HG03439 (cell line): ENCODE data around the gene GSG1L.

Experiments
- ATAC-seq: cut with Tn5 transposase; IDR thresholded peaks from one replicate; pipeline ENCODE4 v1.9.1; 2021; ENCODE audit warnings: mild to moderate bottlenecking, moderate library complexity; ENCODE audit not compliant: unreplicated experiment

The GSG1L gene

DNA sequence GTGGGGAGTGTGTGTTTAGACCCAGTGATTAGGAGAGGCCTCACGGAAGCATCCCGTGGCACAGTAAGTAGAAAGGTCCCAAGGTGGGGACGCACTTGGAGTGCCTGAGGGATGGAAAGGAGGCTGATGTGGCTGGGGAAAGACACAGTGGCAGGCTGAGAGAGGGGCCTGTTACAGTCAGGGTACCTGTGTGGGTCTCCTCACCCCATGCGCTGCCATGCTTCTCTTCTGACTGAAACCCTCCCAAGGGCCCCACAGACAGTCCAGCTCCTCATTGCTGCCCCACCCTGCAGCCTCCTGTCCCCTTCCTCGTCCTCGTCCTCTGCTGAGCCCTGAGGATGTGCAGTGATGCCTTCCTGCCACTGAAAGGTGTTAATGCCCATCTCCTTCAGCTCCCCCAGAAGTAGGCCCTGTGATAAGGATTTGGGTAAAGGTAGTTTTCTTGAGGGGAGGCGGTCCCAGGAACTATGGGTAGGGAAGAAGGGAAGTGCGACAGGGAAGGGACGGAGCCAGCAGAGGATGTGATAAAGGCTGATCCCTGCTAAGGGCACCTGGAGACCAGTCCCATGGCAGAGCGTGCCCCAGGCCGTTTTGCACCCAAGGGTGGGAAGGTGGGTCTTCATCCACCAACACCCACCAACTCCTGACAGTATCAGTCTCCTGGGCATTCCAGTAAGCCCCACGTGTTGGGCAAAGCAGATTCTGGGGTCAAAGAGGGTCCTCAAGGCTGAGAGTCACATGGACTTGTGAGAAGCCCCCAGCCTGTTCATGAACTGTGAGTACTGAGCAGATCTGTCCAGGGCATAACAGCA, 237.2 kb downstream of the GSG1L start:
- no peak for ATAC-seq

GRCh38 chr16:27824786-27825185, 238.7 kb downstream of the GSG1L start:
- ATAC-seq: no peak

DNA sequence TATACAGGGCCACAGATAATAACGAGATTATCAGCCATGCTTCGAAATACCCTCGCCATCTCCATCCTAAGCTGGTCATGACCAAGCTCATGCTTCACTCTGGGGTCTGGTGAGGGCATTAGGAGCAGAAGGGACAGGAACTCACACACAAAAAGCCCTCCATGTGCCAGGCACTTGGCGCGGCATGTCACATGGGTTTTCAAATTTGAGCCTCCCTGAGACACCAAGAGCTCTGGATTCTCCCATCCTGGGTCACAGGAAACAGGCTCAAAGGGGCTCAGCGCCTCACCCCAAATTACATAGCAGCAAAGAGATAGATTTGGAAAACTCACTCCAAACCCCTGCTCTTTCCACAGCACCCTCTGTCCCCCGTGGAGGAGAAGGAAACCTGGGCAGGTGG, 239.5 kb downstream of the GSG1L start:
- ATAC-seq: no peak

DNA sequence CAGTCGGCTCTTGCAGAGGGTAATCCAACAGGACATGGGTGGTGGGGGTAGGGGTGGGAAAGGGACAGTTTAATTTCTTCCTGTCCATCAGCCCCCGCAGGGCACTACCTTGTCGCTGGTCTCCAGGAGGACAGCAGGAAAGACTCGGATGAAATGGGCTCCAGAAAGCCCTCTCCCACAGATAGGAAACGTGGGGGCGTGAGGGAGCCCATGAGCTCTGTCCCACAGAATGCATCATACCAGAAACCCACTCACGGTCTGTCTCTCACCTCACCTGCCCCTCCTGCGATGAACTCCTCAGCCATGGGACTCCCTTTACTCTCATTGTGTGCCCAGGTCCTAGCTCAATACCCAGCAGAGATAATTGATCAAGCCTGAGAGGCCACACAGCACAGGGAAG, 240.1 kb downstream of the GSG1L start:
- ATAC-seq: no peak

DNA sequence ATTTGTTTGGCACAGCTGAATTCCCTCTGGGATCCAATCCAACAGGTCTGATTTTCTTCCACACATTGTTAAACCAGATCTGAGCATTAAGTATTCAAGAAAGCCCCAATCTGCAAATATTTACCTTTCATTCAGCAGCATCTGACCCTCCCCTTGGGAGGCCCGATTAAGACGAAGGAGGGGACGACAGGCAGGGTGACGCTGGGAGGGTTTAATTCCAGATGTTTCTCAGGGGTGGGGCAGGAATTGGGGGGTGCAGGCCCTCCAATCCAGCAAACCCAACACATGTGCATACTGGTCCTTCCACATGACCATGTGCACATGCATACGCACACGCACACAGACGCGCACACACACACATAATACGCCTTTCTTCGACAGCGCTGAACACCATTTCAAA, 240.5 kb downstream of the GSG1L start:
- no peak for ATAC-seq

- no peak for ATAC-seq
These were observed 241.0 kb downstream of the GSG1L start for GRCh38 chr16:27822529-27822928.

DNA sequence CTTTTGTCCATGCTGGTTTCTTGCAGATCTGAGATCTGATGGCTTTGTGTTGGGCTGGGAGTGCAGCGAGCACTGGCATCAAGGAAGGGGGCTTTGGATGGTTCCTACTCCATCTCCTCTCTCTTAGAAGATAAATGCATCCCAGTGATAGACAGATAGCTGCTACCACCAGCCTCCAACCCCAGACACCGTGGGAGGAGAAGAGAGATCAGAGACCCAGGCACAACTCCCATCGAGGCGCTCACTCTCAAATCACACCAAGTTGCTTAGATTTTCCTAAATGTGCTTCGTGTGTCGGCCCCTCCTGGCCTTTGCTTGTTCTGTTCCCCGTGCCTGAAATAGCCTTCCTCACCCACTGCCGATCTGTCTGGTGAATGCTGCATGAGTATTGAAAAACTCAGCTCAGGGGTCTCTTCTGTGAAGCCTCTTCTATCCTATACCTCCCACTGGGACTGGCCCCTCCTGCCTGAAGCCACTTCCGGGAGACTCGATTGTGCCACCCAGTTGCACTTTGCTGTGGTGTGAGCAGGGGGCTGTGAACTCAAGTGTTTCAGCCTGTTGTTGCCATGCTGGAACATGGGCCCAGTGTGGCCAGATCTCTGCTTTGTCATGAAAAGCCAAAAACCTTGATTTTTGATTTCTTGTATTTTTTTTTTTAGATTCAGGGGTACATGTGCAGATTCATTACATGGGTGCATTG, 242.7 kb downstream of the GSG1L start:
- no peak for ATAC-seq

- ATAC-seq: no peak
These were observed 243.5 kb downstream of the GSG1L start for GRCh38 chr16:27819881-27820610.

- ATAC-seq: no peak
These were observed 244.2 kb downstream of the GSG1L start for GRCh38 chr16:27819356-27819755.

GRCh38 chr16:27818246-27818645, 245.3 kb downstream of the GSG1L start:
- ATAC-seq: no peak

DNA sequence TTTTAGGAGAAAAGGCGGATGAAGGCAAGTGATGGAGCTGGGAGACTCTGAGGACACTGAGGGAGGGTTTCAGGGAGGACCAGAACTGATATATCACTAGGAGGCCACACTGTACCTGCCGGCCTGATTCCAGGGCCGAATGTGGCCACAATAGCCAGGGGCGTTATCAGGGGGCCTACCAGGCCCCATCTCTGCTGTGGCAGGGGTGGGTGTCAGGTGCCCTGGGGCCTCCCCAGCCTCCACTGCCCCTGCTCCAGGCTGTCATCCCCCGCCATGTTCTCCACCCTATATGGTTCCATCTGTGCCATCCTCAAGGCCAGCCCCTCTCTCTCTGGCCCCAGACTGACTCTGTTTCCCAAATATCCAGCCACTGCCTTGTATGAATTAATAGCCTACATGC, 246.5 kb downstream of the GSG1L start:
- ATAC-seq: no peak

DNA sequence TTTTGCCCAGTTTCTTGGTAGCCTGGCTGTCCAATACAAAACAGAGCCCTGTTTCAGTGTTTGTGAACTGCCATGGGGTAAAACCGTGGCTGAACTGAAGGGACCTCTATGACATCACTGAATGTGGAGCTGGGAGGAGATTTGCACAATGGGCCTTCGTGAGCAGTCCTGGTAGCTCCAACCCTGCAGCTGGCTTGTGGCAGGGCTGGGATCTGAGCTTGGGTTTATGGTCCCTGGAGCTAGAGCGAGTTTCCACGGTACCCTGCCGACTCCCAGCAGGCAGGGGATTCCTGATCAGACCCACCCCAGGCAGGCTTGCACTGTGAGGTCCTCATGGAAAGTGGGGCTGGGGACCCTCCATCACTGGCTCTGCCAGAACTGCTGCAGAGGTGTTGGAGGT, 247.0 kb downstream of the GSG1L start:
- ATAC-seq: no peak

DNA sequence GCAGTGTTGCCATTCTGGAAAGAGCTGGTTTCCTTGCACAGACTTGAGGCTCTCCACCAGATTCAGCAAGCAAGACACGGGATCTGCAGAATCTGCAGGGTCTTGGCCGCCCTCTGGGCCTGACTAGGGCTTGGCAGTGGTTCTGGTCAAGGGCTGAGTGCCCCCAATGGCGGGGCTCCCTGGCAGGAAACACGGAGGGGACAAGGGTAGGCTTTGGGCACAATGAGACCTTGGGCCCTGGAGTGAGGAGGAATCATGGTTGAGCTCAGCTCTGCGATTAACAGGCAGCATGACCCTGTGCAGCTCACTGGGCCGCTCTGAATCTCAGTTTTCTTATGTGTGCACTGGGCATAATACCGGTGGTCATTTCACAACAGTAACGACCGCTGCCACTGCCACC, 249.9 kb downstream of the GSG1L start:
- no peak for ATAC-seq

DNA sequence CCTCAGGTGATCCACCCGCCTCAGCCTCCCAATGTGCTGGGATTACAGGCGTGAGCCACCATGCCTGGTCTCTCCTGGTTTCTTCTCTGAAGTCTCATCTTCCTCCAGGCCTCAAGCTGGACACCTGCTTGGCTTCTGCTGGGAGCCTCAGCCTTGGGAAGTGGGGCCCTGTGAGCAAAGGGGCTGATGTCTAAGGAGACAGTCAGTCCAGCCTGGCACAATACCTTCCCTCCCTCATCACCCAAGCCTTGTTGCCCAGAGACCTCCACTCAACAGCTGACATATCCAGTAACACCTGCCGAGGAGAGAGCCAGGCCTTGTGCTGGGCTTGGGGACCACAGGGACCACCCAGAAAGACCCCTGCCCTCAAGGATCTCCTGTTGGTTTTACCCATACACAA, 251.6 kb downstream of the GSG1L start:
- ATAC-seq: no peak

- ATAC-seq: no peak
These were observed 256.5 kb downstream of the GSG1L start for GRCh38 chr16:27806986-27807385.

GRCh38 chr16:27806388-27806787, 257.1 kb downstream of the GSG1L start:
- ATAC-seq: no peak

GRCh38 chr16:27805828-27806351, 257.6 kb downstream of the GSG1L start:
- no peak for ATAC-seq

- ATAC-seq: no peak
These were observed 259.6 kb downstream of the GSG1L start for GRCh38 chr16:27803775-27804549.

GRCh38 chr16:27802664-27803439, 260.7 kb downstream of the GSG1L start:
- ATAC-seq: no peak
